ENCODE data around the gene LGR5. TPM values are rescaled to one million over a fixed set of nuclear protein-coding genes. Genes with fewer than 3 reads are reported as not detected.

LGR5 gene
- total and polyA plus RNA-seq, 10 of the 15 experiments (the other 5 are each of a cell fraction or from before 2014, with no cell fraction given) = 2.1 TPM; not detected in 9

- 0% methylated on average over 4 of the region's 4 CpGs for WGBS (ENCODE audit: insufficient coverage, insufficient replicate concordance, low lambda C conversion rate, missing lambda C conversion rate)
- H3K4me3 ChIP-seq = no peak overlapping the region
- ChIA-PET POLR2A (no interaction called here), RAD21 (ENCODE audit: unreplicated experiment) (no interaction called here), CTCF (interaction anchor here (0.8 to 1.0 kb wide), 2 partner anchors 39 to 195 kb away, joined by 3 read pairs; no protein-coding TSS in a partner anchor), SMC1A (ENCODE audit: uncharacterized antibody, unreplicated experiment) (interaction anchor here (0.6 kb wide), 1 partner anchor 109 kb away, joined by 3 read pairs; no protein-coding TSS in a partner anchor)
- H4K20me1 ChIP-seq (ENCODE audit: control insufficient read depth, insufficient read depth) = no peaks in the 10 kb centered on the region
- H3K9ac ChIP-seq (ENCODE audit: control insufficient read depth, insufficient read depth, low read length) = no peak overlapping the region
- no peak overlapping the region for H3K4me2 ChIP-seq (ENCODE audit: control insufficient read depth, insufficient read depth)
- H3K27me3 ChIP-seq (replicated peaks in 1 of 2; ENCODE audit: control insufficient read depth in 2 of 2, insufficient read depth in 2 of 2, low read length in 1 of 2) = peaks cover 10 to 12% of the 10 kb centered on the region in 2 experiments
- in situ Hi-C loops (cut with MboI) = no loop called here
- no peaks in the 10 kb centered on the region for H3K36me3 ChIP-seq (ENCODE audit: control insufficient read depth in 2 of 2, insufficient read depth in 2 of 2, low read length in 1 of 2)
- no peak for FAIRE-seq
- ATAC-seq = no peak
- H3K27ac ChIP-seq (ENCODE audit: control insufficient read depth, insufficient read depth) = no peak overlapping the region
- intact Hi-C loops (cut with micrococcal nuclease; ENCODE audit: unreplicated experiment) = no loop called here
- TF ChIP-seq NR2F1 (conservative IDR thresholded peaks at IDR 0.05) (no peak), HDAC2 (IDR thresholded peaks at IDR 0.05) (no peak)
- no peaks in the 10 kb centered on the region for H3K9me3 ChIP-seq (replicated peaks; ENCODE audit: control insufficient read depth, insufficient read depth, low read length)
- no peaks in the 10 kb centered on the region for H3K79me2 ChIP-seq (ENCODE audit: control insufficient read depth, insufficient read depth, low read length)
- no peaks in the 10 kb centered on the region for H3K4me1 ChIP-seq (ENCODE audit: control insufficient read depth, insufficient read depth, low read length)
- no peak for DNase-seq (ENCODE audit: low read depth, low spot score)
- BruUV-seq (replicated peaks) = no TSS peak
- no peak overlapping the region for H2AFZ ChIP-seq (ENCODE audit: control insufficient read depth, low read depth, low read length)
These were observed 2.4 kb downstream of the LGR5 start for GRCh38 chr12:71441836-71442566.

DNA sequence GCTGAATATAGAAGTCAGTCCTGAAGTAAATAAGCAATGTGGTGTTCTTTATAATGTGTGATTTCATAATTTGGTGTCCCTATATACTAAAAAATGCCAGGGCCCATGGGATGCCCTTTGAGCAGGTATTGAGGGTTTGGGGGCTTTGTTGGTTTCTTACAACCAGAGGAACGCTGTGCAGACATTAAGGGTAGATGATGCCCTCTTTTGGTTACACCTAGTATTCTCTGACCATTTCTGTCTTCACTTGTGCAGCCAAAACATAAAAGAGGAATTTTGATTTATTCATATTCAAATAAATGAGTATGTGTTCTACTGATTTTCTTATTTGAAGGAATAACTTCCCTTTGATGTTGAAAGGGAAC is 3.0 kb downstream of the LGR5 start:
- intact Hi-C loops (cut with micrococcal nuclease; ENCODE audit: unreplicated experiment) (no loop called here), in situ Hi-C loops (cut with MboI) (no loop called here)
- H3K9ac ChIP-seq (ENCODE audit: control insufficient read depth, insufficient read depth, low read length) = no peak overlapping the region
- no peak for DNase-seq (ENCODE audit: low read depth, low spot score)
- 0% methylated on average over 1 of the region's 1 CpG for WGBS (ENCODE audit: insufficient coverage, insufficient replicate concordance, low lambda C conversion rate, missing lambda C conversion rate)
- no peaks in the 10 kb centered on the region for H3K36me3 ChIP-seq (ENCODE audit: control insufficient read depth in 2 of 2, insufficient read depth in 2 of 2, low read length in 1 of 2)
- no TSS peak for BruUV-seq (replicated peaks)
- ChIA-PET SMC1A (ENCODE audit: uncharacterized antibody, unreplicated experiment) (interaction anchor here (0.6 kb wide), 1 partner anchor 109 kb away, joined by 3 read pairs; no protein-coding TSS in a partner anchor), RAD21 (ENCODE audit: unreplicated experiment) (no interaction called here), CTCF (interaction anchor here (0.9 to 1.0 kb wide), 2 partner anchors 15 to 194 kb away, joined by 3 read pairs; no protein-coding TSS in a partner anchor), POLR2A (no interaction called here)
- no peak overlapping the region for H2AFZ ChIP-seq (ENCODE audit: control insufficient read depth, low read depth, low read length)
- no peaks in the 10 kb centered on the region for H3K79me2 ChIP-seq (ENCODE audit: control insufficient read depth, insufficient read depth, low read length)
- H3K4me3 ChIP-seq = no peak overlapping the region
- H3K27ac ChIP-seq (ENCODE audit: control insufficient read depth, insufficient read depth) = no peak overlapping the region
- no peaks in the 10 kb centered on the region for H4K20me1 ChIP-seq (ENCODE audit: control insufficient read depth, insufficient read depth)
- no peak for FAIRE-seq
- no peaks in the 10 kb centered on the region for H3K9me3 ChIP-seq (replicated peaks; ENCODE audit: control insufficient read depth, insufficient read depth, low read length)
- peaks cover 10 to 12% of the 10 kb centered on the region in 2 experiments for H3K27me3 ChIP-seq (replicated peaks in 1 of 2; ENCODE audit: control insufficient read depth in 2 of 2, insufficient read depth in 2 of 2, low read length in 1 of 2)
- ATAC-seq = no peak
- H3K4me1 ChIP-seq (ENCODE audit: control insufficient read depth, insufficient read depth, low read length) = no peaks in the 10 kb centered on the region
- no peak overlapping the region for H3K4me2 ChIP-seq (ENCODE audit: control insufficient read depth, insufficient read depth)
- TF ChIP-seq SIN3A (IDR thresholded peaks at IDR 0.05; ENCODE audit: low read depth, low read length) (no peak), EGR1 (IDR thresholded peaks at IDR 0.05; ENCODE audit: borderline replicate concordance in 1 of 2, low read depth in 2 of 2, low read length in 2 of 2) (no peak), KDM1A (IDR thresholded peaks at IDR 0.05; ENCODE audit: borderline replicate concordance) (no peak), EZH2 (IDR thresholded peaks at IDR 0.05; ENCODE audit: borderline replicate concordance, control insufficient read depth, low read depth, low read length) (no peak), SUPT20H (IDR thresholded peaks at IDR 0.05; ENCODE audit: borderline replicate concordance, control insufficient read depth, low read depth, low read length) (no peak), TCF3 (IDR thresholded peaks at IDR 0.05; ENCODE audit: borderline replicate concordance, insufficient read depth, low read depth, low read length) (no peak), GATAD2B (conservative IDR thresholded peaks at IDR 0.05; ENCODE audit: low read depth) (no peak), PAX5 (IDR thresholded peaks at IDR 0.05; ENCODE audit: borderline replicate concordance, low read depth, low read length) (no peak)
- TF ChIP-seq, protein P1, sequence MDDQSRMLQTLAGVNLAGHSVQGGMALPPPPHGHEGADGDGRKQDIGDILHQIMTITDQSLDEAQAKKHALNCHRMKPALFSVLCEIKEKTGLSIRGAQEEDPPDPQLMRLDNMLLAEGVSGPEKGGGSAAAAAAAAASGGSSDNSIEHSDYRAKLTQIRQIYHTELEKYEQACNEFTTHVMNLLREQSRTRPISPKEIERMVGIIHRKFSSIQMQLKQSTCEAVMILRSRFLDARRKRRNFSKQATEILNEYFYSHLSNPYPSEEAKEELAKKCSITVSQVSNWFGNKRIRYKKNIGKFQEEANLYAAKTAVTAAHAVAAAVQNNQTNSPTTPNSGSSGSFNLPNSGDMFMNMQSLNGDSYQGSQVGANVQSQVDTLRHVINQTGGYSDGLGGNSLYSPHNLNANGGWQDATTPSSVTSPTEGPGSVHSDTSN (IDR thresholded peaks at IDR 0.05; ENCODE audit: insufficient replicate concordance, low read depth, low read length) = no peak
- TF ChIP-seq, protein P2, sequence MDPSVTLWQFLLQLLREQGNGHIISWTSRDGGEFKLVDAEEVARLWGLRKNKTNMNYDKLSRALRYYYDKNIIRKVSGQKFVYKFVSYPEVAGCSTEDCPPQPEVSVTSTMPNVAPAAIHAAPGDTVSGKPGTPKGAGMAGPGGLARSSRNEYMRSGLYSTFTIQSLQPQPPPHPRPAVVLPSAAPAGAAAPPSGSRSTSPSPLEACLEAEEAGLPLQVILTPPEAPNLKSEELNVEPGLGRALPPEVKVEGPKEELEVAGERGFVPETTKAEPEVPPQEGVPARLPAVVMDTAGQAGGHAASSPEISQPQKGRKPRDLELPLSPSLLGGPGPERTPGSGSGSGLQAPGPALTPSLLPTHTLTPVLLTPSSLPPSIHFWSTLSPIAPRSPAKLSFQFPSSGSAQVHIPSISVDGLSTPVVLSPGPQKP (IDR thresholded peaks at IDR 0.05; ENCODE audit: low read depth, low read length) = no peak
- TF ChIP-seq, protein P3, sequence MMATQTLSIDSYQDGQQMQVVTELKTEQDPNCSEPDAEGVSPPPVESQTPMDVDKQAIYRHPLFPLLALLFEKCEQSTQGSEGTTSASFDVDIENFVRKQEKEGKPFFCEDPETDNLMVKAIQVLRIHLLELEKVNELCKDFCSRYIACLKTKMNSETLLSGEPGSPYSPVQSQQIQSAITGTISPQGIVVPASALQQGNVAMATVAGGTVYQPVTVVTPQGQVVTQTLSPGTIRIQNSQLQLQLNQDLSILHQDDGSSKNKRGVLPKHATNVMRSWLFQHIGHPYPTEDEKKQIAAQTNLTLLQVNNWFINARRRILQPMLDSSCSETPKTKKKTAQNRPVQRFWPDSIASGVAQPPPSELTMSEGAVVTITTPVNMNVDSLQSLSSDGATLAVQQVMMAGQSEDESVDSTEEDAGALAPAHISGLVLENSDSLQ (IDR thresholded peaks at IDR 0.05) = no peak

Data from GM12878 (cell line).